Spleen (tissue), 11 donors: ENCODE data around the gene UNC13C. TPM values are rescaled to one million over a fixed set of nuclear protein-coding genes. Genes with fewer than 3 reads are reported as not detected.

Experiments
- DNase-seq: peaks from one replicate; pipeline ENCODE4 v3.0.0-alpha.2; 2020
- H3K27ac ChIP-seq, 8 donors: fragments of 200-600 bp; sonication (generic) in 7 of 8; 1 replicate in 4 of 8; 2 replicates in 4 of 8; pipeline versions ENCODE4 v1.5.0 to v1.8.0; 2016 to 2021; ENCODE audit warnings: inconsistent platforms in 4 of 8, mild to moderate bottlenecking in 4 of 8, moderate library complexity in 1 of 8
- H3K27me3 ChIP-seq, 7 donors: fragments of 200-600 bp; sonication (generic) in 6 of 7; replicated peaks in 1 of 7; 1 replicate in 4 of 7; 2 replicates in 3 of 7; pipeline versions ENCODE4 v1.5.0 to v1.8.0; 2016 to 2021; ENCODE audit warnings: inconsistent platforms in 3 of 7, mild to moderate bottlenecking in 1 of 7
- H3K36me3 ChIP-seq, 6 donors: fragments of 200-600 bp; sonication (generic) in 5 of 6; 1 replicate in 4 of 6; 2 replicates in 2 of 6; pipeline versions ENCODE4 v1.5.0 to v1.8.0; 2016 to 2021; ENCODE audit warnings: inconsistent platforms in 2 of 6
- H3K4me1 ChIP-seq, 6 donors: fragments of 200-600 bp; sonication (generic) in 5 of 6; 1 replicate in 3 of 6; 2 replicates in 3 of 6; pipeline versions ENCODE4 v1.5.0 to v1.8.0; 2016 to 2021; ENCODE audit warnings: inconsistent platforms in 3 of 6
- H3K4me3 ChIP-seq, 8 donors: fragments of 200-600 bp; sonication (generic) in 7 of 8; 1 replicate in 4 of 8; 2 replicates in 4 of 8; pipeline versions ENCODE4 v1.5.0 to v1.8.0; 2016 to 2021; ENCODE audit warnings: inconsistent platforms in 4 of 8, mild to moderate bottlenecking in 4 of 8, moderate library complexity in 2 of 8
- H3K9me3 ChIP-seq, 8 donors: fragments of 200-600 bp; sonication (generic) in 7 of 8; 1 replicate in 4 of 8; 2 replicates in 4 of 8; pipeline versions ENCODE4 v1.5.0 to v1.8.0; 2016 to 2021; ENCODE audit warnings: inconsistent platforms in 4 of 8
- CTCF ChIP-seq, 11 experiments: fragments of 200-600 bp in 7 of 11; fragments of 450-650 bp in 4 of 11; sonication (generic) in 4 of 11; IDR thresholded peaks in 8 of 11; conservative IDR thresholded peaks in 3 of 11; 1 replicate in 7 of 11; 2 replicates in 4 of 11; pipeline versions ENCODE4 v1.4.0 to v1.8.0; 2016 to 2021; ENCODE audit warnings: antibody characterized with exemption in 11 of 11, inconsistent platforms in 4 of 11, mild to moderate bottlenecking in 1 of 11
- POLR2A ChIP-seq, 3 donors: fragments of 450-650 bp; IDR thresholded peaks; one replicate each; pipeline ENCODE4 v1.5.1; 2017; ENCODE audit warnings: antibody characterized with exemption in 3 of 3, mild to moderate bottlenecking in 1 of 3
- POLR2AphosphoS5 ChIP-seq, 3 donors: sonication (generic); formaldehyde crosslinking; IDR thresholded peaks; one replicate each; pipeline ENCODE4 v1.5.1; 2017; ENCODE audit warnings: antibody characterized with exemption in 3 of 3
- WGBS, 5 donors: extraction: QIAGEN DNeasy Blood & Tissue Kit in 3 of 5; methylation state at CpG; one replicate each; pipeline versions ENCODE4 v1.1.5 to v1.1.7; 2013 to 2018; 5-methylcytosine and 5-hydroxymethylcytosine counted together
- intact Hi-C: fragments of 100-400 bp; cut with DNase I; formaldehyde crosslinking; loops from one replicate; pipeline ENCODE4 v1.15.0; 2023; ENCODE audit warnings: low total_unique reads
- polyA plus RNA-seq, 3 donors: library from polyadenylated mRNA; stranded (reverse); fragments of 200-250 nt; gene quantifications; one replicate each; pipeline ENCODE4 v1.2.1, GENCODE V29; 2013
- total RNA-seq, 7 donors: library from RNA; depleted of rRNA in 3 of 7; stranded (reverse); fragments of >200 nt in 3 of 7; fragmentation: NEBNext Ultra II Directional in 4 of 7; extraction: Animal tissue kit (Norgen Biotek cat#: 25700) in 4 of 7; gene quantifications; one replicate each; pipeline versions ENCODE4 v1.1.0 to v1.2.1, GENCODE V29; 2016 to 2021
- donor health status: healthy with polysubstance abuse.
- donor health status: DM: no; HTN: no; CAD: no; lungs with moderate emphysema.
- donor health status: DM: no; HTN: no; CAD: no.
- donor health status: Bipolar disorder and iron deficiency.
- donor health status: healthy.
- donor health status: DM: no; HTN: no; CAD: no.
- donor health status: DM: yes; HTN: yes; CAD: no.

The UNC13C gene
- total and polyA plus RNA-seq, 10 donors: 0.06 TPM; not detected in 9

GRCh38 chr15:54032066-54032465 is 53.8 kb downstream of the UNC13C start:
- Histone ChIP-seq H3K9me3 (no peaks in the 10 kb centered on the region), H3K4me3 (no peak overlapping the region), H3K36me3 (no peaks in the 10 kb centered on the region), H3K4me1 (no peaks in the 10 kb centered on the region), H3K27ac (no peak overlapping the region), H3K27me3 (no peaks in the 10 kb centered on the region)
- intact Hi-C loops: no loop called here
- DNase-seq: no peak
- WGBS, 5 donors: 74 to 90% (median 78%) methylated on average over 4 of the region's 4 CpGs
- no peak for TF ChIP-seq POLR2AphosphoS5 (IDR thresholded peaks at IDR 0.05)
- TF ChIP-seq CTCF (IDR thresholded peaks at IDR 0.05 in 8 of 11, conservative IDR thresholded peaks at IDR 0.05 in 3 of 11): no peak
- TF ChIP-seq POLR2A (IDR thresholded peaks at IDR 0.05): no peak

- Histone ChIP-seq H3K36me3 (no peaks in the 10 kb centered on the region), H3K4me3 (no peak overlapping the region), H3K4me1 (no peaks in the 10 kb centered on the region), H3K27me3 (no peaks in the 10 kb centered on the region), H3K9me3 (no peaks in the 10 kb centered on the region), H3K27ac (no peak overlapping the region)
- no peak for DNase-seq
- intact Hi-C loops: no loop called here
- no peak for TF ChIP-seq POLR2AphosphoS5 (IDR thresholded peaks at IDR 0.05)
- 51 to 74% (median 61%) methylated on average over 3 of the region's 3 CpGs for WGBS, 5 donors
Measured at GRCh38 chr15:54033356-54033860, 55.2 kb downstream of the UNC13C start.

GRCh38 chr15:54033869-54034458 is 55.7 kb downstream of the UNC13C start:
- no peak for DNase-seq
- intact Hi-C loops: no loop called here
- 58 to 69% (median 65%) methylated on average over 3 of the region's 3 CpGs for WGBS, 5 donors

GRCh38 chr15:54035616-54036015 is 57.4 kb downstream of the UNC13C start:
- TF ChIP-seq POLR2AphosphoS5 (IDR thresholded peaks at IDR 0.05): no peak
- no peak for TF ChIP-seq CTCF (IDR thresholded peaks at IDR 0.05 in 8 of 11, conservative IDR thresholded peaks at IDR 0.05 in 3 of 11)
- TF ChIP-seq POLR2A (IDR thresholded peaks at IDR 0.05): no peak
- Histone ChIP-seq H3K9me3 (no peaks in the 10 kb centered on the region), H3K36me3 (no peaks in the 10 kb centered on the region), H3K27me3 (no peaks in the 10 kb centered on the region), H3K4me3 (no peak overlapping the region), H3K27ac (no peak overlapping the region), H3K4me1 (no peaks in the 10 kb centered on the region)
- no peak for DNase-seq
- intact Hi-C loops: no loop called here
- 83 to 92% (median 87%) methylated on average over 7 of the region's 7 CpGs for WGBS, 5 donors

More at GRCh38 chr15:54033869-54034458, 55.7 kb downstream of the UNC13C start:
- H3K4me3 ChIP-seq: no peak overlapping the region
- no peaks in the 10 kb centered on the region for H3K9me3 ChIP-seq
- no peaks in the 10 kb centered on the region for H3K27me3 ChIP-seq
- no peaks in the 10 kb centered on the region for H3K4me1 ChIP-seq
- H3K27ac ChIP-seq: no peak overlapping the region
- TF ChIP-seq POLR2A (IDR thresholded peaks at IDR 0.05) (no peak), POLR2AphosphoS5 (IDR thresholded peaks at IDR 0.05) (no peak), CTCF (IDR thresholded peaks at IDR 0.05 in 8 of 11, conservative IDR thresholded peaks at IDR 0.05 in 3 of 11) (no peak)
- H3K36me3 ChIP-seq: no peaks in the 10 kb centered on the region
